Subcutaneous abdominal adipose tissue (tissue), 5 donors: Measurements from ENCODE around the gene B9D1.

ENCODE experiments used
- H3K27ac ChIP-seq: one replicate; pipeline ENCODE4 v1.7.0; 2013; ENCODE audit warnings: low read depth, mild to moderate bottlenecking, inconsistent platforms, low read length, moderate library complexity
- H3K27me3 ChIP-seq, 5 donors: one replicate each; pipeline ENCODE4 v1.7.0; 2013; ENCODE audit warnings: low read length in 5 of 5, inconsistent platforms in 1 of 5; ENCODE audit not compliant: control insufficient read depth in 5 of 5, insufficient read depth in 4 of 5
- H3K36me3 ChIP-seq, 5 donors: one replicate each; pipeline ENCODE4 v1.7.0; 2013; ENCODE audit warnings: low read length in 5 of 5; ENCODE audit not compliant: control insufficient read depth in 5 of 5, insufficient read depth in 5 of 5
- H3K4me1 ChIP-seq, 5 donors: one replicate each; pipeline ENCODE4 v1.7.0; 2013; ENCODE audit warnings: low read length in 5 of 5, mild to moderate bottlenecking in 3 of 5, moderate library complexity in 1 of 5; ENCODE audit not compliant: control insufficient read depth in 5 of 5, insufficient read depth in 5 of 5
- H3K4me3 ChIP-seq, 5 donors: one replicate each; pipeline ENCODE4 v1.7.0; 2013; ENCODE audit warnings: low read length in 5 of 5, low read depth in 1 of 5
- H3K9ac ChIP-seq, 5 donors: one replicate each; pipeline ENCODE4 v1.7.0; 2013; ENCODE audit warnings: low read length in 5 of 5, mild to moderate bottlenecking in 4 of 5, moderate library complexity in 3 of 5
- H3K9me3 ChIP-seq, 5 donors: one replicate each; pipeline ENCODE4 v1.7.0; 2013; ENCODE audit warnings: low read length in 5 of 5; ENCODE audit not compliant: control insufficient read depth in 5 of 5
- donor health status: healthy.
- donor health status: healthy.
- donor health status: healthy.
- donor health status: healthy.
- donor health status: healthy.

The B9D1 gene

GRCh38 chr17:19346351-19347255, 15.9 kb downstream of the B9D1 start:
- peaks cover 20 to 55% (median 47%) of the 10 kb centered on the region in 5 donors for H3K4me1 ChIP-seq
- no peaks in the 10 kb centered on the region for H3K27me3 ChIP-seq
- peak overlapping the region in 2 of 5 donors; percentile 1 for H3K9ac ChIP-seq
- H3K36me3 ChIP-seq = no peaks in the 10 kb centered on the region
- H3K9me3 ChIP-seq = no peaks in the 10 kb centered on the region
- H3K27ac ChIP-seq = peak overlapping the region; percentile 77
- H3K4me3 ChIP-seq = no peak overlapping the region

GRCh38 chr17:19345486-19346350, 16.8 kb downstream of the B9D1 start:
- H3K9ac ChIP-seq = peak overlapping the region in 2 of 5 donors; percentile 1
- peak overlapping the region; percentile 77 for H3K27ac ChIP-seq
- no peak overlapping the region for H3K4me3 ChIP-seq
- no peaks in the 10 kb centered on the region for H3K27me3 ChIP-seq
- peaks cover 20 to 64% (median 47%) of the 10 kb centered on the region in 5 donors for H3K4me1 ChIP-seq
- no peaks in the 10 kb centered on the region for H3K9me3 ChIP-seq
- no peaks in the 10 kb centered on the region for H3K36me3 ChIP-seq

GRCh38 chr17:19345067-19345460, 17.5 kb downstream of the B9D1 start:
- Histone ChIP-seq H3K27ac (no peak overlapping the region), H3K4me1 (peaks cover 20 to 64% (median 47%) of the 10 kb centered on the region in 5 donors), H3K9ac (no peak overlapping the region), H3K4me3 (no peak overlapping the region), H3K36me3 (no peaks in the 10 kb centered on the region), H3K27me3 (no peaks in the 10 kb centered on the region), H3K9me3 (no peaks in the 10 kb centered on the region)

- no peak overlapping the region for H3K4me3 ChIP-seq
- no peaks in the 10 kb centered on the region for H3K27me3 ChIP-seq
- H3K9me3 ChIP-seq = no peaks in the 10 kb centered on the region
- H3K27ac ChIP-seq = no peak overlapping the region
- no peaks in the 10 kb centered on the region for H3K36me3 ChIP-seq
- peaks cover 20 to 69% (median 49%) of the 10 kb centered on the region in 5 donors for H3K4me1 ChIP-seq
- peak overlapping the region in 1 of 5 donors; percentile 42 for H3K9ac ChIP-seq
These were observed 18.0 kb downstream of the B9D1 start for GRCh38 chr17:19344311-19345066.

- Histone ChIP-seq H3K9me3 (no peaks in the 10 kb centered on the region), H3K27me3 (no peaks in the 10 kb centered on the region), H3K9ac (peak overlapping the region in 1 of 5 donors; percentile 42), H3K4me3 (no peak overlapping the region), H3K4me1 (peaks cover 22 to 77% (median 57%) of the 10 kb centered on the region in 5 donors), H3K27ac (no peak overlapping the region), H3K36me3 (no peaks in the 10 kb centered on the region)
These were observed 18.8 kb downstream of the B9D1 start for GRCh38 chr17:19343671-19344151.

- H3K4me1 ChIP-seq = peaks cover 23 to 81% (median 61%) of the 10 kb centered on the region in 5 donors
- H3K9ac ChIP-seq = no peak overlapping the region
- no peaks in the 10 kb centered on the region for H3K27me3 ChIP-seq
- no peak overlapping the region for H3K27ac ChIP-seq
- no peaks in the 10 kb centered on the region for H3K9me3 ChIP-seq
- H3K36me3 ChIP-seq = no peaks in the 10 kb centered on the region
- H3K4me3 ChIP-seq = no peak overlapping the region
These were observed 19.3 kb downstream of the B9D1 start for GRCh38 chr17:19343256-19343630.

GRCh38 chr17:19342611-19343255, 19.8 kb downstream of the B9D1 start:
- H3K4me1 ChIP-seq = peaks cover 27 to 87% (median 66%) of the 10 kb centered on the region in 5 donors

GRCh38 chr17:19341641-19342610, 20.6 kb downstream of the B9D1 start:
- Histone ChIP-seq H3K27me3 (no peaks in the 10 kb centered on the region), H3K4me3 (no peak overlapping the region), H3K9me3 (no peaks in the 10 kb centered on the region), H3K4me1 (peaks cover 23 to 87% (median 66%) of the 10 kb centered on the region in 5 donors), H3K36me3 (peaks cover 0 to 3% (median 0%) of the 10 kb centered on the region in 5 donors), H3K27ac (peak overlapping the region; percentile 30), H3K9ac (peak overlapping the region in 2 of 5 donors; percentile 15 to 21)

More at GRCh38 chr17:19342611-19343255, 19.8 kb downstream of the B9D1 start:
- Histone ChIP-seq H3K9me3 (no peaks in the 10 kb centered on the region), H3K4me3 (no peak overlapping the region), H3K27me3 (no peaks in the 10 kb centered on the region), H3K27ac (peak overlapping the region; percentile 30), H3K9ac (peak overlapping the region in 1 of 5 donors; percentile 21), H3K36me3 (no peaks in the 10 kb centered on the region)
